ENCODE results near the gene NAPSA.
A peak's percentile ranks its signal among the peaks of the same experiment; 100 is the strongest.
"Not testable (repeated sequence)": the region's sequence is repeated elsewhere in the genome, so short reads cannot be mapped to it uniquely, and the experiment has no call there.

Gene NAPSA

DNA sequence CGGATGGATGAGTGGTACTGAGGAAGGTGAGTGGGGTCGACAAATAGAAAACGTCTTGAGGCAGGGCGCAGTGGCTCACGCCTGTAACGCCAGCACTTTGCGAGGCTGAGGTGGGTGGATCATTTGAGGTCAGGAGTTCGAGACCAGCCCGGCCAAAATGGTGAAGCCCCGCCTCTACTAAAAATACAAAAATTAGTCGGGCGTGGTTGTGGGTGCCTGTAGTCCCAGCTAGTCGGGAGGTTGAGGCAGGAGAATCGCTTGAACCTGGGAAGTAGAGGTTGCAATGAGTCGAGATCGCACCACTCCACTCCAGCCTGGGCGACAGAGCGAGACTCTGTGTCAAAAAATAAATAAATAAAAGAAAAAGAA lies 35.5 kb downstream of the NAPSA start:
- DNase-seq = not testable (repeated sequence)

- DNase-seq = peak; percentile 94
Measured at GRCh38 chr19:50329146-50329925, 36.1 kb downstream of the NAPSA start, which contains the start of gene KCNC3. Gene KCNC3 (minus strand): TSS chr19:50329377. CDS start chr19:50329082, 295 bp downstream.

GRCh38 chr19:50328873-50329145 lies 36.6 kb downstream of the NAPSA start:
- DNase-seq = no peak

DNA sequence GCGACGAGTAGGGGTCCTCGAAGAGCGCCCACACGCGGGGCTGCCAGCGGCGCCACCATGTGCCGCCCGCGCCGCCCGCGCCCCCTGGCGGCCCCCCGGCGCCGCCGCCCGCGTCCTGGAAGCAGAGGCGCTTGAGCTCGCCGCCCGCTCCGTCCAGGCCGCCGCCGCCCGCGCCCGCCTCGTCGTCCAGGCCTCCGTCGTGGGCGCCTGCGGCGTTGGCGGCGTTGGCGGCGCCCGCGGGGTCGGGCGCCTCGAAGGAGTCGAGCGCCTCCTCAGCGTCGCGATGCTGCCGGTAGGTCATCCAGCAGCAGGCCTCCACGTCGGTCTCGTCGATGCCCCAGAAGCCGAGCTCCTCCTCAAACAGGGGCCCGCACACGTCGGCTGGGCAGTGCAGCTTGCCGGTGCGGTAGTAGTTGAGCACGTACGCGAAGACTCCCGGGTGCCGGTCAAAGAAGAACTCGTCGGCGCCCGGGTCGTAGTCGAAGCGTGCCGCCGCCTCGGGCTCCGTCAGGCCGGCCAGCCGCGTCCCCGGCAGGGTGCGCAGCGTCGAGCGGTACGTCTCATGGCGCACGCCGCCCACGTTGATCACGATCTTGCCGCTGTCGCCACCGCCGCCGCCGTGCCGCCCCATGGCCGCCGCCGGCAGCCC lies 37.1 kb downstream of the NAPSA start:
- no peak for DNase-seq

- DNase-seq = no peak
Measured at GRCh38 chr19:50327461-50328223, 37.8 kb downstream of the NAPSA start.

GRCh38 chr19:50327013-50327412 lies 38.4 kb downstream of the NAPSA start:
- DNase-seq = no peak

- DNase-seq = no peak
Measured at GRCh38 chr19:50326101-50326664, 39.3 kb downstream of the NAPSA start.

GRCh38 chr19:50325310-50326100 lies 39.9 kb downstream of the NAPSA start:
- peak; percentile 70 for DNase-seq

DNA sequence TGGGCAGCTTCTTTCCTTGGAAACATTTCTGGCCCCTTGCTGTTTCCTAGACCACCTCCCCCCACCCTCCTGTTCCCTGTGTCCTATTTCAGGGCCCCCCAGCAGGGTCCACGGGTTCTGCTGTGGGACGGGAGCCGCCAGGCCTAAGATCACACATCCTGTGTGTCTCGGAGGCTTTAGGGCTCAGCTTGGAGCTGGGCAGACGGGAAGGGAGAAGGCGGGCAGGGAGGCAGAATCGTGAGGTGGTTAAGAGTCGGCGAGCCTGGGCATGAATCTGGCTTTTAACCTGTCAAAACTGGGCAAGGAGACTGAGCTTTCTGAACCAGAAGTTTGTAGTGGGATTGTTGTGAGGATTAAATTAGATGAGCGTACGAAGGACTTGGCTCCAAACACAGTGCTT lies 41.1 kb downstream of the NAPSA start:
- no peak for DNase-seq

DNA sequence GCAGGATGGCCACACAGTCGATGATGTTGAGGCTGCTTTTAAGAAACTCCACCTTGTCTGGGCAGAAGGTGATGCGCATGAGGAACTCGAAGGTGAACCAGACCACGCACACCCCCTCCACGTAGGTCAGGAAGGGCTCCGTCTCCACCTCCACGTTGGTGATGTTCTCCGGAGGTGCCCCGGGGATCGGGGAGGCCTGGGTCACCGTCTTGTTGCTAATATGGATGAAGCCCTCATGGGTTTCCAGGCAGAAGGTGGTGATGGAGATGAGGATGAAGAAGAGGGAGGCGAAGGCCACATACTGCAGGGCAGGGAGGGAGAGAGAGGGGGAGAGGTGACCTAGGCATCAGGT lies 41.7 kb downstream of the NAPSA start:
- DNase-seq = no peak

DNA sequence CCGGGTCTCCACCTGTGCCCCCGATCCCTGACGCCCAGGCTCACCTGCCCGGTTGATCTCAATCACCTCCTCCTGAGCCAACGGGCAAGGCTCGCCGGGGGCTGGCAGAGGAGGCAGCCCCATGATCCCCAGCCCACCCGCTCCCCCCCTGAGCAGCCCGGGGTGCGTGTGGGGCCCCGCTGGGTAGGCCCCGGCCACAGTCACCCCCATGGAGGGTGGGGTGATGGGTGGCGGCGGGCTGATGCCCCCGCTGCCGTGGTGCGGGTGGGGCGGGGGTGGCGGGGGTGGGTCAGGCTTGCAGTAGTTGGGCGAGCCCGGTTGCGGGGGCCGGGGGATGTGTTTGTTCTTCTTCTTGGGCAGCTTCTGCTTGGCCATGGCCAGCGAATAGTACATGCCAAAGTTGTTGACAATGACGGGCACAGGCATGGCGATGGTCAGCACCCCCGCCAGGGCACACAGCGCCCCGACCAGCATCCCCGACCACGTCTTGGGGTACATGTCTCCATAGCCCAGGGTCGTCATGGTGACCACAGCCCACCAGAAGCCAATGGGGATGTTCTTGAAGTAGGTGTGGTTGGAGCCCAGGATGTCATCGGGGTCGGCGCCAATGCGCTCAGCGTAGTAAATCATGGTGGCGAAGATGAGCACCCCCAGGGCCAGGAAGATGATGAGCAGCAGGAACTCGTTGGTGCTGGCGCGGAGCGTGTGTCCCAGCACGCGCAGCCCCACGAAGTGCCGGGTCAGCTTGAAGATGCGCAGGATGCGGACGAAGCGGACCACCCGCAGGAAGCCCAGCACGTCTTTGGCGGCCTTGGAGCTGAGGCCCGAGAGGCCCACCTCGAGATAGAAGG lies 42.3 kb downstream of the NAPSA start:
- no peak for DNase-seq

DNA sequence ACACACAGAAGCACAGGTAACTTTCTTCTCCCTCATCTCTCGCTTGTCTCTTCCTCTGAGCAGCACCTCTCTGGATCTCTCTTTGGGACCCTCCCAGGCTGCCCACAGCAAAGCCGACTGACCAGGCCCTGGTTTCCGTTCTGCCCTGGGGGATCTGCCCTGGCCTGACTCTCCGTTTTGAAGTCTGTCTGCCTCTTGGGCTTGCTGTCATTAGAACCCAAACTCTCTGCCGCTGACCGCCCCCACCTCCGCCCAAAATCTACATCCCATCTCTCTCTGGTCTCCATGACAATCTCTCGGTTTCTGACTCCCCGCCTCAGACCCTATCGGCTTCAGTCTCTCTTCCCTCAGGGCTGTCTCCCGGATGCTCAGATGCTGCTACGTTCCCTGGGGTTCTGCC lies 43.2 kb downstream of the NAPSA start:
- DNase-seq = no peak

DNA sequence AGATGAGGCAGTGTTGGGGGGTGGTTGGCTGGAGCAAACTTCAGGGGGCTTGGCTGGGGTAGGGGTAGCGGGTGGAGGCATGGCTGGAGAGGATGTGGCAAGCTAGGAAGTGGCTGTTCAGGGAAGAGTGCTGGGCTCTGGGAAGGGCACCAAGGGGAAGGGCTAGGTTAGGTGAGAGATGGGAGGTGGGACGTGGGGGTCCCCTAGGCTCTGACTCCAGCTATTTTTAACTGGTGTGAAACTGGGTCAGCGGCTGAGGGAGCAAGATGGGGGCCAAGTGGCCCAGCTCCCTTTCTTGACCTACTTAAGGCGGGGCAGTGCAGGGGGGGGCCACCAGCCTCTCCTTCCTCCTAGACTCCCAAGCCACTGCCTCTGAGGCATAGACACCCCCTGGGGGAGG lies 43.6 kb downstream of the NAPSA start:
- DNase-seq = no peak

- no peak for DNase-seq
Measured at GRCh38 chr19:50320596-50320995, 44.8 kb downstream of the NAPSA start.

GRCh38 chr19:50320051-50320450 lies 45.4 kb downstream of the NAPSA start:
- DNase-seq = no peak

- DNase-seq = no peak
Measured at GRCh38 chr19:50319156-50319555, 46.3 kb downstream of the NAPSA start.

- no peak for DNase-seq
Measured at GRCh38 chr19:50318438-50318837, 47.0 kb downstream of the NAPSA start.

- no peak for DNase-seq
Measured at GRCh38 chr19:50317115-50317514, 48.3 kb downstream of the NAPSA start.

DNA sequence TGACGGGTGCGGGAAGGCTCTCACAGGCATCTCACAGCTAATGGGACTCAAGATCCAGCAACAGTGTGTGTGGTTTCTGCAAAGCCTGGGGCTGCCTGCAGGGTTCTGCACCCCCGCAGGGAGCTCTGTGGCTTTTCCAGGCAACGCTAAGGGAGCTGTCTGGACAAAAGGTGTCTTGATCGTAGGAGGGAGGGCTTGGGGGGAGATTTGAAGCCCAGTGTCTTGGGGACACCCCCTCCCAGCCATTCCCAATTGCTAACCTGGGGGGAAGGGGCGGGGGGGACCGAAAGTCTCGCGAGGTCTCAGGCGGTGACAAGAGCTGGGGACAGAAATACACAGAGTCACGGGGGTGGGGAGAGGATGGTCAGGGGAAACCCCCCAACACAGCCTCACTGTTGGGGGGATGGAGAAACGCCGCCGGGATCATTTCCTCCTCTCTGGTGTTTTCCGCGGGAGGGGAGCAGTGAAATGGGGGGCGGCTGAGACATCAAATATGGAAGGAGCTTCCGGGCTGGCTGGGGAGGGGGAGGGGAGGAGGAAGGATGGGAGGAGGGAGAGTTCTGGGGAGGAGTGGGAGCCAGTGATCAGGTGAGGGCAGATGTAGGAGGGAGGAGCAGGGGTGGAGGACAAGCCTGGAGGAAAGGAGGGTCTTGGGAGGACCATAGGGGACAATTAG lies 49.5 kb downstream of the NAPSA start:
- DNase-seq = peak; percentile 7

- no peak for DNase-seq
Measured at GRCh38 chr19:50314724-50315708, 50.4 kb downstream of the NAPSA start.
